Measurements from ENCODE around the gene MTRF1. TPM values are rescaled to one million over a fixed set of nuclear protein-coding genes. Genes with fewer than 3 reads are reported as not detected.
A peak's percentile ranks its signal among the peaks of the same experiment; 100 is the strongest.

Gene MTRF1
- polyA plus RNA-seq, 4 donors = 13.7 to 16.3 (median 15.3) TPM

- no peak for DNase-seq (ENCODE audit: low read depth in 4 of 4, low spot score in 3 of 4)
Measured at GRCh38 chr13:41224113-41225110, 39.0 kb downstream of the MTRF1 start.

DNA sequence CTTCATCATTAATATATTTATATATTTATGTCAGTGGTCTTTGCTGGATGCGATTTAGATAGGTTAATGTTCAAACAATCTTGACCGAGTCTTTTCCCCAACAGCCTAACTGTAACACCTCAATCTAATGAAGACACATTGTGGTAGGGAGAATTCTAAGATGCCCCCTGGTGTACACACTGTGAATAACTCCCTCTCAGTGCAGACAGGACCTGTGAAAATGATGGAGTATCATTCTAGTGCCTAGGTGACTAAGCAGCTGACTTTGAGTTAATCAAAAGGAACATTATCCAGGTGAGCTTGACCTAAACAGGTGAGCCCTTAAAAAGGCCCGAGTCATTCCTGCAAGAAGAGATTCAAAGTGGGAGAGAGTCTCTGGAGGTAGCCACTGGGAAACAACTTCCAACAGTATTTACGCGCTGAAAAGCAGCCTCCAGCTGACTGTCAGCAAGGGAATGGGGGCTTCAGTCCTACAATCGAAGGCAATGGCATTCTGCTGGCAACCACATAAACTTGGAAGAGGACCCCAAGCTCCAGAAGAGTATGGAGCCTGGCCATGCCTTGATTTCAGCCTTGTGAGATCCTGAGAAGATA is 41.0 kb downstream of the MTRF1 start:
- peak in 2 of 4 donors; percentile 18 to 32 for DNase-seq (ENCODE audit: low read depth in 4 of 4, low spot score in 3 of 4)

- DNase-seq (ENCODE audit: low read depth in 4 of 4, low spot score in 3 of 4) = no peak
Measured at GRCh38 chr13:41220401-41220800, 43.0 kb downstream of the MTRF1 start.

- DNase-seq (ENCODE audit: low read depth in 4 of 4, low spot score in 3 of 4) = no peak
Measured at GRCh38 chr13:41216160-41216559, 47.2 kb downstream of the MTRF1 start.

- DNase-seq (ENCODE audit: low read depth in 4 of 4, low spot score in 3 of 4) = no peak
Measured at GRCh38 chr13:41213919-41214318, 49.5 kb downstream of the MTRF1 start.

GRCh38 chr13:41213316-41213715 is 50.1 kb downstream of the MTRF1 start:
- DNase-seq (ENCODE audit: low read depth in 4 of 4, low spot score in 3 of 4) = no peak

GRCh38 chr13:41212881-41213280 is 50.5 kb downstream of the MTRF1 start:
- DNase-seq (ENCODE audit: low read depth in 4 of 4, low spot score in 3 of 4) = no peak

- DNase-seq (ENCODE audit: low read depth in 4 of 4, low spot score in 3 of 4) = no peak
Measured at GRCh38 chr13:41211062-41211461, 52.3 kb downstream of the MTRF1 start.

- DNase-seq (ENCODE audit: low read depth in 4 of 4, low spot score in 3 of 4) = no peak
Measured at GRCh38 chr13:41206467-41206866, 56.9 kb downstream of the MTRF1 start.

DNA sequence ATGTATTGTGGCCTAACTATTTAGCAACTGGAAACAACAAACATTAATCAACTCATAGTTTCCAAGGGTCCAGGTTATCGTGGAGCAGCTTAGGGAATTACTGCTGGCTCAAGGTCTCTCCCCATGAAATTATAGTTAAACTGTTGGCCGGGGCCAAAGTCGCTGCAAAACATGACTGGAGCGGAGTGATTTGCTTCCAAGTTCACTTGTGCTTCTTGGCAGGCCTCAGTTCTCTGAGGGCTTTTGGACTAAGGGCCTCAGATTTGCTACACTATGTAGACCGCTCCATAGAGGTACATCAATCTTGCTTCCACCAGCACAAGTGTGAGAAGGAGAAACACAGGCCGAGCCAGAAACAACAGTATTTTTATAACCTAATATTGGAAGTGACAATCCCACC is 59.6 kb downstream of the MTRF1 start:
- peak in 2 of 4 donors; percentile 16 to 33 for DNase-seq (ENCODE audit: low read depth in 4 of 4, low spot score in 3 of 4)

DNA sequence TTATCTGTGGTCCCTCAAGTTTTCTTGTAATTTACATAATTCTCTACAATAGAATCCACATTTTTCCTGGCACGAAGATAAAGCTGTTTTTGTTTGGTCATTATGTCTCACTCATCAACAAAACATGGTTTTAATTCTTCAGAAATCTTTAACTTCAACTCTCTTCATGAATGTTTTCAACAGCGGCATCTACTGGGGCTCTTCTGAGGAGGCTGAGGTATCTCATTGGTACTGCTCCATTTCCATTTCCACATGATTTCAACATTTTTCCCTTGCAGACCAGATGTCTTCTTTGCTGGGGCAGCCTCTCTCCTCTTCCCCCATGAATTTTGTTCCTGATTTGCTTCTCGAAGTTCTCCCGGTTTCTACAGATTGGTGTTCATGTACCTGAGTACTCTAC is 63.2 kb downstream of the MTRF1 start:
- no peak for DNase-seq (ENCODE audit: low read depth in 4 of 4, low spot score in 3 of 4)

DNA sequence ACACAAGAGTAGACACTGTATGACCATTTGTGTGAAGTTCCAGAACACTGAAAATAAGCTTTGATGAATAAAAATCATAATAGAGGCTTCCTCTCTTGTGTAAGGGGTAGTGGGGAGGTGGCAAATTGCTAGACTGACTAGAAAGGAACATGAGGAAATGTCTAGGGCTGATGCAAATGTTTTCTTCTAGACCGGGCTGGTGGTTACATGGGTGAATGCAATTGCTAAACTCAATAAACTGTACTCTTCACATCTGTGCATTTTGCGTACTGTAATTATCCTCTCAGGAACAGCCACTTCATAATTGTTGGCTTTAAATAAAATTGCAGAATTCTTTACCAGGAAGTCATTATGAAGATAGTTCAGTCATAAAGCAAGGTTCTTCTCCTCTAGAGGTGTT is 63.9 kb downstream of the MTRF1 start:
- DNase-seq (ENCODE audit: low read depth in 4 of 4, low spot score in 3 of 4) = no peak

- DNase-seq (ENCODE audit: low read depth in 4 of 4, low spot score in 3 of 4) = no peak
Measured at GRCh38 chr13:41199079-41199478, 64.3 kb downstream of the MTRF1 start.

GRCh38 chr13:41196620-41197019 is 66.8 kb downstream of the MTRF1 start:
- no peak for DNase-seq (ENCODE audit: low read depth in 4 of 4, low spot score in 3 of 4)

DNA sequence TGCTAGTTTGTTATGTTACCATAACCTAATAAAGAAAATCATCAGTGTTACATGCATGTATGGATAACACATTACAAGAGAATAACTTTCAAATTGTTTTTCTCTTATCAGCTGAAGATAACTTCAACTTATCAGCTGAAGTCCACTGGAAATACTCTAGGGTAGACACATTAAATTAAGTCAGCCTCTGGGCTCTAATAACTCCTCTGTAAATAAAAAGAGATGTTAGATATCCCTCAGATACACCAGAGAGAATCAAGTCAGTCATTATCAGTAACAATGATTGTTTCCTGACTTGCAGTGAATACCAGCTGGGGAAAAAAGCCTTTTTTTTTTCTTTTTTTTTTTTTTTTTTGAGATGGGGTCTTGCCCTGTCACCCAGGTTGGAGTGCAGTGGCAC is 67.4 kb downstream of the MTRF1 start:
- no peak for DNase-seq (ENCODE audit: low read depth in 4 of 4, low spot score in 3 of 4)

DNA sequence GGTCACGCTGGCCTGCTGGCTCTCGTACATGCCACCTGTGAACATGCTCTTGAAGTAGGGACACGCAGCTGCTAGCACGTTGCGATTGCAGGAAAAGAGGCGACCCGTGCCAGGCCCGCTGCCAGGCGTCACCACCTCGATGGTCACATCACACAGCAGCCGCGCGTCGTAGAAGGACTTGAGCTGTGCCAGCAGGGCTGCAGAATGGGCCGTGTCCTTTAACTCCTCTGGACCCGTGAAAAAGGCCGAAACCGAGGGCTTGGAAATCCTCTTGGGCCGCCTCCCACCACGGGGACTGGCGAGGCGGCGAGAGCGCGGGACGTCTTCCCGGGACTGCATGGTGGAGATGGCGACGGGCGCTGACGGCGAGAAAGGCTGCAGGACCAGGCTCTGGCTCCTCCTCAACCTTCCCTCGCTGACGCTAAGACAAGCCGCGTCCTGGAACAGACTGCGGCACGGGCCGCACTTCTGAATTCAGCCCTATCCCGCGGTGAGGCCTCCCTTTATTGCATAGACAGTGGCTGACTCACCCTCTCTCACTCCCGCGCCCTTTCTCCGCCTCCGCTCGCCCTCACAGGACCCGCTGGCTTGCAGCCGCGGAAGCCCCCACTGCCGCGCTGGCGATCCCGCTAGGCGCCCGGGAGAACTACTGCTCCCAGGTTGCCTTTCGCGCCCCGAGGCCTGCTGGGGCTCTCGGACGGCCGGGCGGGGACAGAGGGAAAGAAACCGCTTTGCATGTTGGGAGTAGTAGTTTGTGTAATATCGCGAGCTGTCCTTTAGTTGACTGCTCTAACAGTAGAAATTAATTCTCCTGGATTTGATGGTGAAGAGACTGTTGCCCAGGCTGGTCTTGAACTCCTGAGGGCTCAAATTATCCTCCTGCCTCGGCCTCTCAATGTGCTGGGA is 69.2 kb downstream of the MTRF1 start, which contains the start of gene KBTBD7:
Gene KBTBD7 (minus strand): TSS at position 651 of the 906 bp plus-strand sequence. CDS start 312 bp downstream, at position 339.
- peak; percentile 77 to 86 (median 82) for DNase-seq (ENCODE audit: low read depth in 4 of 4, low spot score in 3 of 4)

DNA sequence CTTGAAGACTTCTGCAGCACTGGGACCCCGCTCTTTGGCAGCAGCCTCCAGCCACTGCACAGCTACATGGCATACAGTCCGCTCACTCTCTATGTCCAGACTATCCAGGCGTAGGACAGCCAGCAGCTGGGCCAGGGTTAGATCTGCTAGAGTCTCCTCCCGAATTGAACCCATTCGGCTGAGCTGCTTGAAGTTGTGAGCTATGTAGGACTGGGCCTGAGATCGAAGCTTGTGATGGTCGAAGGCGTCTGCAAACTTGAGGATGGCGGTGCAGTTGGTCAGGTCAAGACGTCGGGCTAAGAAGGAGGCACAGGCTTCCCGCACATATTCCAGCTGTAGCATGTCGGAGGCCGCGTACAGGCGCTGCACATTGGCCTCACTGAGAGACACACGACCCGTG is 69.9 kb downstream of the MTRF1 start:
- no peak for DNase-seq (ENCODE audit: low read depth in 4 of 4, low spot score in 3 of 4)

- DNase-seq (ENCODE audit: low read depth in 4 of 4, low spot score in 3 of 4) = no peak
Measured at GRCh38 chr13:41188584-41188983, 74.8 kb downstream of the MTRF1 start.

DNA sequence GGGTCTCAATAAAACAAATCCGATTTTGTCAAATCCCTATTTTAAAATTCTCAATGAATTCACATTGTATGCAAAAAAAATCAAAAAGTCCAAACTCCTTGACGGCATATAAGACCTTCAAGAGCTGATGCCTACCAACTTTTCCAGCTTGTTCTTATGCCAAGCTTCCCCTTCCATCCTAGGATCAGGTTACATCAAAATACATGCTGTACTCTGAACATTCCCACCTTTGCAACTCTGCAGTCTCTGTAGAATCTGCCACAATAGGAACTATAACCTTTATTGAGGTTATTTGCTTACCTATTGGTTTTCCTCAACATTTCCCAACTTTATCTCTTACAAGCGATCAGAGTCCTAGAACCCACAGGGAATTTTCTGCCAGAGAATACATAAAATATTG is 76.9 kb downstream of the MTRF1 start:
- DNase-seq (ENCODE audit: low read depth in 4 of 4, low spot score in 3 of 4) = no peak

- DNase-seq (ENCODE audit: low read depth in 4 of 4, low spot score in 3 of 4) = no peak
Measured at GRCh38 chr13:41182231-41182630, 81.1 kb downstream of the MTRF1 start.
